Hematopoietic multipotent progenitor cell treated with erythropoietin and hydrocortisone succinate and interleukin-3 and kit ligand, for 8 days (in vitro differentiated cells): ENCODE data around the gene FMO2.
"Not testable (repeated sequence)": the region's sequence is repeated elsewhere in the genome, so short reads cannot be mapped to it uniquely, and the experiment has no call there.

ENCODE experiments used
- DNase-seq: peaks from one replicate; pipeline ENCODE4 v3.0.0-alpha.2; 2015

FMO2 gene

GRCh38 chr1:171220081-171220420 lies 35.0 kb downstream of the FMO2 start:
- DNase-seq: no peak

GRCh38 chr1:171220581-171221054 lies 35.5 kb downstream of the FMO2 start:
- DNase-seq: no peak

- no peak for DNase-seq
Measured at GRCh38 chr1:171221665-171222591, 36.8 kb downstream of the FMO2 start.

GRCh38 chr1:171222936-171223335 lies 37.8 kb downstream of the FMO2 start:
- DNase-seq: no peak

GRCh38 chr1:171224257-171224656 lies 39.2 kb downstream of the FMO2 start:
- DNase-seq: not testable (repeated sequence)

GRCh38 chr1:171226747-171227370 lies 41.8 kb downstream of the FMO2 start:
- DNase-seq: peak; percentile 58

GRCh38 chr1:171231326-171231725 lies 46.2 kb downstream of the FMO2 start:
- no peak for DNase-seq

GRCh38 chr1:171233183-171233582 lies 48.1 kb downstream of the FMO2 start:
- DNase-seq: no peak

GRCh38 chr1:171236231-171236630 lies 51.1 kb downstream of the FMO2 start:
- DNase-seq: not testable (repeated sequence)

GRCh38 chr1:171243878-171244277 lies 58.8 kb downstream of the FMO2 start:
- no peak for DNase-seq

GRCh38 chr1:171245458-171246064 lies 60.5 kb downstream of the FMO2 start:
- DNase-seq: peak; percentile 43

GRCh38 chr1:171247501-171247900 lies 62.4 kb downstream of the FMO2 start:
- DNase-seq: no peak

- no peak for DNase-seq
Measured at GRCh38 chr1:171248302-171248701, 63.2 kb downstream of the FMO2 start, which contains the start of gene FMO1. Gene FMO1 (plus strand): TSS chr1:171248494. CDS start chr1:171258088, 9,594 bp downstream.

GRCh38 chr1:171248841-171249240 lies 63.7 kb downstream of the FMO2 start:
- DNase-seq: no peak

GRCh38 chr1:171250263-171250662 lies 65.2 kb downstream of the FMO2 start:
- no peak for DNase-seq

- peak; percentile 25 for DNase-seq
Measured at GRCh38 chr1:171251042-171251951, 66.2 kb downstream of the FMO2 start.

- no peak for DNase-seq
Measured at GRCh38 chr1:171251952-171252300, 66.8 kb downstream of the FMO2 start.

GRCh38 chr1:171252482-171252881 lies 67.4 kb downstream of the FMO2 start:
- no peak for DNase-seq

- DNase-seq: no peak
Measured at GRCh38 chr1:171254859-171255258, 69.8 kb downstream of the FMO2 start.

- DNase-seq: no peak
Measured at GRCh38 chr1:171256940-171257606, 72.0 kb downstream of the FMO2 start.

- DNase-seq: no peak
Measured at GRCh38 chr1:171257607-171258076, 72.5 kb downstream of the FMO2 start.

GRCh38 chr1:171258429-171258828 lies 73.3 kb downstream of the FMO2 start:
- no peak for DNase-seq
